ENCODE results near the gene AKAP10. TPM values are rescaled to one million over a fixed set of nuclear protein-coding genes. Genes with fewer than 3 reads are reported as not detected.

Gene AKAP10
- total and polyA plus RNA-seq, 4 experiments from 2014 or later, result 23.5 to 72.1 (median 44.4) TPM

GRCh38 chr17:20010099-20010863, 32.7 kb upstream of the AKAP10 start:
- Mint-ChIP-seq H3K4me1 (peaks cover 9 to 17% (median 10%) of the 10 kb centered on the region in 4 donors), H3K9me3 (no peaks in the 10 kb centered on the region), H3K27me3 (peaks cover 17 to 27% of the 10 kb centered on the region in 2 donors), H3K36me3 (no peaks in the 10 kb centered on the region), H3K27ac (peak overlapping the region in 4 of 7 donors; percentile 66 to 91 (median 74)), H3K4me3 (peak overlapping the region; percentile 85 to 94 (median 90))
- peaks cover 14% of the 10 kb centered on the region for H3K4me1 ChIP-seq (ENCODE audit: insufficient read depth, low read length)
- POLR2A ChIA-PET (ENCODE audit: partially characterized antibody), result interaction anchor here (0.7 to 2.9 kb wide), 4 partner anchors 9 to 145 kb away, joined by 3 to 22 read pairs (median 3); partner anchors contain the start of gene AKAP10
- peak in 4 of 5 donors; percentile 6 to 41 (median 14) for DNase-seq
- CTCF ChIA-PET (ENCODE audit: partially characterized antibody), result interaction anchor here (0.7 to 6.0 kb wide), 12 partner anchors 9 to 497 kb away, joined by 3 to 73 read pairs (median 5); no protein-coding TSS in a partner anchor
- peak overlapping the region; percentile 57 to 66 for H3K4me3 ChIP-seq (ENCODE audit: low read length in 2 of 2)
- H3K9me3 ChIP-seq (ENCODE audit: control insufficient read depth in 1 of 2, low read length in 2 of 2), result no peaks in the 10 kb centered on the region
- intact Hi-C loops (cut with micrococcal nuclease), result no loop called here
- H3K27ac ChIP-seq (ENCODE audit: low read depth, low read length), result no peak overlapping the region
- no peaks in the 10 kb centered on the region for H3K36me3 ChIP-seq (ENCODE audit: insufficient read depth, low read length)
- peaks cover 7% of the 10 kb centered on the region for H3K27me3 ChIP-seq (ENCODE audit: insufficient read depth, low read length)

GRCh38 chr17:20009302-20010098, 31.9 kb upstream of the AKAP10 start, which contains the start of gene SPECC1:
TSS of gene SPECC1 (plus strand) at chr17:20009359. CDS start at chr17:20096652, 87,293 bp downstream.
- no peaks in the 10 kb centered on the region for H3K9me3 Mint-ChIP-seq
- Histone ChIP-seq H3K4me1 (ENCODE audit: insufficient read depth, low read length) (peaks cover 14% of the 10 kb centered on the region), H3K27ac (ENCODE audit: low read depth, low read length) (peak within 1 kb of the TSS; percentile 33), H3K36me3 (ENCODE audit: insufficient read depth, low read length) (no peaks in the 10 kb centered on the region), H3K9me3 (ENCODE audit: control insufficient read depth in 1 of 2, low read length in 2 of 2) (no peaks in the 10 kb centered on the region), H3K27me3 (ENCODE audit: insufficient read depth, low read length) (peaks cover 7% of the 10 kb centered on the region), H3K4me3 (ENCODE audit: low read length in 2 of 2) (peak within 1 kb of the TSS; percentile 65 to 66)
- H3K27ac Mint-ChIP-seq, result peak within 1 kb of the TSS; percentile 29 to 92 (median 84)
- no peaks in the 10 kb centered on the region for H3K36me3 Mint-ChIP-seq
- CTCF ChIA-PET (ENCODE audit: partially characterized antibody), result interaction anchor here (0.7 to 6.0 kb wide), 16 partner anchors 8 to 496 kb away, joined by 3 to 73 read pairs (median 5); no protein-coding TSS in a partner anchor
- peak within 1 kb of the TSS; percentile 91 to 98 (median 93) for H3K4me3 Mint-ChIP-seq
- H3K4me1 Mint-ChIP-seq, result peaks cover 9 to 17% (median 10%) of the 10 kb centered on the region in 4 donors
- H3K27me3 Mint-ChIP-seq, result peaks cover 19 to 24% of the 10 kb centered on the region in 2 donors
- POLR2A ChIA-PET (ENCODE audit: partially characterized antibody), result interaction anchor here (0.6 to 2.9 kb wide), 4 partner anchors 10 to 174 kb away, joined by 3 to 22 read pairs (median 3); partner anchors contain the start of gene AKAP10
- peak; percentile 78 to 91 (median 85) for DNase-seq
- intact Hi-C loops (cut with micrococcal nuclease), result loop anchor here (1.0 to 5.0 kb wide), 3 partner anchors 17 to 108 kb away; partner anchors contain the start of gene AKAP10

- ChIA-PET CTCF (ENCODE audit: partially characterized antibody) (interaction anchor here (0.7 to 6.0 kb wide), 9 partner anchors 9 to 1034 kb away, joined by 3 to 73 read pairs (median 5); partner anchors contain the start of gene USP22), POLR2A (ENCODE audit: partially characterized antibody) (interaction anchor here (0.6 to 2.9 kb wide), 4 partner anchors 11 to 175 kb away, joined by 3 to 22 read pairs (median 4); partner anchors contain the start of gene AKAP10)
- intact Hi-C loops (cut with micrococcal nuclease), result loop anchor here (1.0 to 5.0 kb wide), 3 partner anchors 17 to 108 kb away; partner anchors contain the start of gene AKAP10
- peak overlapping the region; percentile 29 to 92 (median 84) for H3K27ac Mint-ChIP-seq
- peak overlapping the region; percentile 65 to 66 for H3K4me3 ChIP-seq (ENCODE audit: low read length in 2 of 2)
- H3K27ac ChIP-seq (ENCODE audit: low read depth, low read length), result no peak overlapping the region
- H3K4me1 Mint-ChIP-seq, result peaks cover 9 to 17% (median 10%) of the 10 kb centered on the region in 4 donors
- peaks cover 7% of the 10 kb centered on the region for H3K27me3 ChIP-seq (ENCODE audit: insufficient read depth, low read length)
- no peaks in the 10 kb centered on the region for H3K36me3 ChIP-seq (ENCODE audit: insufficient read depth, low read length)
- no peaks in the 10 kb centered on the region for H3K36me3 Mint-ChIP-seq
- no peaks in the 10 kb centered on the region for H3K9me3 Mint-ChIP-seq
- DNase-seq, result no peak
- peaks cover 14% of the 10 kb centered on the region for H3K4me1 ChIP-seq (ENCODE audit: insufficient read depth, low read length)
- peaks cover 19 to 23% of the 10 kb centered on the region in 2 donors for H3K27me3 Mint-ChIP-seq
- H3K4me3 Mint-ChIP-seq, result peak overlapping the region; percentile 91 to 98 (median 93)
- no peaks in the 10 kb centered on the region for H3K9me3 ChIP-seq (ENCODE audit: control insufficient read depth in 1 of 2, low read length in 2 of 2)
These were observed 31.3 kb upstream of the AKAP10 start for GRCh38 chr17:20009052-20009301.

- Mint-ChIP-seq H3K36me3 (no peaks in the 10 kb centered on the region), H3K4me3 (peak overlapping the region; percentile 91 to 98 (median 93)), H3K4me1 (peaks cover 9 to 17% (median 10%) of the 10 kb centered on the region in 4 donors), H3K27me3 (peaks cover 16 to 18% of the 10 kb centered on the region in 2 donors), H3K27ac (peak overlapping the region in 6 of 7 donors; percentile 68 to 92 (median 85)), H3K9me3 (no peaks in the 10 kb centered on the region)
- Histone ChIP-seq H3K4me3 (ENCODE audit: low read length in 2 of 2) (peak overlapping the region; percentile 65 to 66), H3K36me3 (ENCODE audit: insufficient read depth, low read length) (no peaks in the 10 kb centered on the region), H3K9me3 (ENCODE audit: control insufficient read depth in 1 of 2, low read length in 2 of 2) (no peaks in the 10 kb centered on the region), H3K27ac (ENCODE audit: low read depth, low read length) (no peak overlapping the region), H3K27me3 (ENCODE audit: insufficient read depth, low read length) (peaks cover 7% of the 10 kb centered on the region), H3K4me1 (ENCODE audit: insufficient read depth, low read length) (peaks cover 14% of the 10 kb centered on the region)
- POLR2A ChIA-PET (ENCODE audit: partially characterized antibody), result interaction anchor here (0.9 to 2.9 kb wide), 3 partner anchors 11 to 31 kb away, joined by 3 to 22 read pairs (median 4); partner anchors contain the start of gene AKAP10
- CTCF ChIA-PET (ENCODE audit: partially characterized antibody), result interaction anchor here (0.7 to 6.0 kb wide), 8 partner anchors 8 to 1035 kb away, joined by 3 to 73 read pairs (median 4); partner anchors contain the start of gene USP22
- intact Hi-C loops (cut with micrococcal nuclease), result loop anchor here (1.0 to 5.0 kb wide), 3 partner anchors 16 to 109 kb away; partner anchors contain the start of gene AKAP10
- DNase-seq, result peak in 3 of 5 donors; percentile 8 to 34 (median 12)
These were observed 30.8 kb upstream of the AKAP10 start for GRCh38 chr17:20008242-20009051.

GRCh38 chr17:19996502-19996901, 18.9 kb upstream of the AKAP10 start:
- Mint-ChIP-seq H3K4me1 (peaks cover 2 to 6% (median 4%) of the 10 kb centered on the region in 4 donors), H3K27ac (no peak overlapping the region), H3K36me3 (no peaks in the 10 kb centered on the region), H3K9me3 (peaks cover 0 to 2% (median 0%) of the 10 kb centered on the region in 8 donors), H3K27me3 (peaks cover 11 to 17% of the 10 kb centered on the region in 2 donors), H3K4me3 (no peak overlapping the region)
- POLR2A ChIA-PET (ENCODE audit: partially characterized antibody), result interaction anchor here (0.6 kb wide), 2 partner anchors 58 to 311 kb away, joined by 3 to 6 read pairs; no protein-coding TSS in a partner anchor
- no peaks in the 10 kb centered on the region for H3K27me3 ChIP-seq (ENCODE audit: insufficient read depth, low read length)
- H3K4me1 ChIP-seq (ENCODE audit: insufficient read depth, low read length), result peaks cover 3% of the 10 kb centered on the region
- H3K4me3 ChIP-seq (ENCODE audit: low read length in 2 of 2), result no peak overlapping the region
- no peak overlapping the region for H3K27ac ChIP-seq (ENCODE audit: low read depth, low read length)
- CTCF ChIA-PET (ENCODE audit: partially characterized antibody), result interaction anchor here (0.9 to 6.2 kb wide), 4 partner anchors 14 to 132 kb away, joined by 3 to 73 read pairs (median 4); partner anchors contain the start of gene SPECC1
- intact Hi-C loops (cut with micrococcal nuclease), result no loop called here
- no peaks in the 10 kb centered on the region for H3K36me3 ChIP-seq (ENCODE audit: insufficient read depth, low read length)
- no peak for DNase-seq
- H3K9me3 ChIP-seq (ENCODE audit: control insufficient read depth in 1 of 2, low read length in 2 of 2), result no peaks in the 10 kb centered on the region

GRCh38 chr17:19996086-19996485, 18.5 kb upstream of the AKAP10 start:
- Histone ChIP-seq H3K27ac (ENCODE audit: low read depth, low read length) (no peak overlapping the region), H3K27me3 (ENCODE audit: insufficient read depth, low read length) (no peaks in the 10 kb centered on the region), H3K4me3 (ENCODE audit: low read length in 2 of 2) (no peak overlapping the region), H3K4me1 (ENCODE audit: insufficient read depth, low read length) (peaks cover 3% of the 10 kb centered on the region), H3K36me3 (ENCODE audit: insufficient read depth, low read length) (no peaks in the 10 kb centered on the region), H3K9me3 (ENCODE audit: control insufficient read depth in 1 of 2, low read length in 2 of 2) (no peaks in the 10 kb centered on the region)
- Mint-ChIP-seq H3K4me1 (peaks cover 2 to 6% (median 4%) of the 10 kb centered on the region in 4 donors), H3K27me3 (peaks cover 11 to 17% of the 10 kb centered on the region in 2 donors), H3K4me3 (no peak overlapping the region), H3K9me3 (peaks cover 0 to 2% (median 0%) of the 10 kb centered on the region in 8 donors), H3K36me3 (no peaks in the 10 kb centered on the region), H3K27ac (no peak overlapping the region)
- CTCF ChIA-PET (ENCODE audit: partially characterized antibody), result interaction anchor here (0.9 to 6.2 kb wide), 4 partner anchors 14 to 132 kb away, joined by 3 to 73 read pairs (median 4); partner anchors contain the start of gene SPECC1
- POLR2A ChIA-PET (ENCODE audit: partially characterized antibody), result interaction anchor here (0.6 kb wide), 1 partner anchor 59 kb away, joined by 6 read pairs; no protein-coding TSS in a partner anchor
- intact Hi-C loops (cut with micrococcal nuclease), result no loop called here
- DNase-seq, result no peak

Data from CD4-positive, alpha-beta memory T cell (primary cell).